NCI-H1694 (cell line): Measurements from ENCODE around the gene TBC1D3H.
"Not testable (repeated sequence)": the region's sequence is repeated elsewhere in the genome, so short reads cannot be mapped to it uniquely, and the experiment has no call there.

Experiments used
- DNase-seq: peaks from one replicate; lab custom pipeline; 2025; lab: John Stamatoyannopoulos, UW

TBC1D3H gene

DNA sequence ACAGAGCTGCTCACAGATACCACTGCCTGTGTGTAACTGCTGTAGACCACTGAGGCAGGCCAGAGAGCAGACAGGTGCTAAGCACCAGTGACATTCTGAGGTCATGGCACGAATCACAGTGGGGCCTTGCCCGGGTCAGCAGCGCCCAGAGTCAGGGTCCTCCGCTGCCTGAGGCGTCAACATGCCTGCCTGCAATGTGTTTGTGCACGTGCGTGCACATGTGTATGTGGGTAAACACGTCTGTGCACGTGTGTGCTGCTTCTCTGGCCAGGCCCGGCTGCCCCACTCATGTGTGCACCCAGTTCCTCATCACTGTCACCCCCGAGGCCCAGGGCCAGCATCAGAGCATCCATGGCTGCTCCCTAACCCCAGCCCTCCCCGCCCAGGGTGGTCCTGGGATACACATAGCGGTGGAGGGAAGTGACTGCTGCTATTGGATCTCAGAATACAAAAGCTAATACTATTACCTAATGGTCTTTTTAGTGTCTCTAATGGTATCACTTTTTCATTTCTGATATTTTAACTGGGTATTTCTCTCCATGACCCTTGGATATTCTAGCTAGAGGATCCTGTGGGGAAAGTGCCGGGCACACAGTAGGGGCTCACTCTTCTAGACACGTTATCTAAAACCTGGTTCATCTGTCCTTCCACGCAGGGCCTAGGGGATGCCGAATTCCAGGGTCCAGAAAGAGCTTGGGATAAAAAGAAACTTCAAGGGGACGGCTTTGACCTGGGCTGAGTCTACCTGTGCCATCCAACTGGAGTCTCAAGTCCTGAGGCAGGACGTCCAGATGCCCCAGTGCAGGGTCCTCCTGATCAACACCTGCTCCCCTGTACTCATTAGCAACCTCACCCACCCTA lies at the start of gene TBC1D3H:
TBC1D3H (minus strand) TSS at position 51 of the 861 bp plus-strand sequence. CDS start 1,540 bp downstream, outside the sequence.
- DNase-seq = not testable (repeated sequence)

DNA sequence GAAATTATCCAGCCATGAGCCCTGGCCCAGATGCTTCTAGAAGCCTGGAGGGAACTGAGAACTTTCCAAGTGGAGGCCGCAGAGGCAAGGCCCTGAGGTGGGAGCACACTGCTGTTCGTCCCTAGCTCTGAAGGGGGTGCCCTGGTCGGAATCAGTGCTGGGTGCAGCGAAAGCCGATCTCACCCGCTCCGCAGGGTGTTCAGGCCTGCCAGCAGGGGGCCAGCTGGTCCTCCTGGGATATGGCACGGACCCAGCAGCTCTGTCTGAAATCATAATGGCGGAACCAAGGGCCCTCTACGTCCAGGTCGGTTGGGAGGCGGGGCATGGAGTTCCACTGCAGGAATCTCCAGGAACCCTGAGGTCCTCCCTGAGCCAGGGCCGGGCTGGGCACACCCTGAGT lies 40.7 kb upstream of the TBC1D3H start:
- not testable (repeated sequence) for DNase-seq

DNA sequence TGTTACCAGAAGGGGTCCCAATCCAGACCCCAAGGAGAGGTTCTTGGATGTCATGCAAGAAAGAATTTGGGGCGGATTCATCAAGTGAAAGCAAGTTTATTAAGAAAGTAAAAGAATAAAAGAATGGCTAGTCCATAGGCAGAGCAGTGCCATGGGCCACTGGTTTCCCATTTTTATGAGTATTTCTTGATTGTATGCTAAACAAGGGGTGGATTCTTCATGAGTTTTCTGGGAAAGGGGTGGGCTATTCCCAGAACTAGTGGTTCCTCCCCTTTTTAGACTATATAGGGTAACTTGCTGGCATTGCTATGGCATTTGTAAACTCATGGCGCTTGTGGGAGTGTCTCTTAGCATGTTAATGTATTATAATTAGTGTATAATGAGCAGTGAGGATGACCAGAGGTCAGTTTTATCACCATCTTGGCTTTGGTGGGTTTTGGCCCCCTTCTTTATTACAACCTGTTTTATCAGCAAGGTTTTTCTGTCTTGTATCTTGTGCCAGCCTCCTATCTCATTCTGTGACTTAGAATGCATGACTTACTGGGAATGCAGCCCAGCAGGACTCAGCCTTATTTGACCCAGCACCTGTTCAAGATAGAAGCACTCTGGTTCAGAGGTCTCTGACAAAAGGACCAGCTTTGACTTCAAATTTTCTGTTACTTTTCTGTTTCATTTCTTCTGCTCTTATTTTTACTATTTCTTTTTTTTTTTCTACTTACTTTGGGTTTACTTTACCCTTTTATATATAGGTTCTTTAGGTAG lies 27.1 kb upstream of the TBC1D3H start:
- not testable (repeated sequence) for DNase-seq

DNA sequence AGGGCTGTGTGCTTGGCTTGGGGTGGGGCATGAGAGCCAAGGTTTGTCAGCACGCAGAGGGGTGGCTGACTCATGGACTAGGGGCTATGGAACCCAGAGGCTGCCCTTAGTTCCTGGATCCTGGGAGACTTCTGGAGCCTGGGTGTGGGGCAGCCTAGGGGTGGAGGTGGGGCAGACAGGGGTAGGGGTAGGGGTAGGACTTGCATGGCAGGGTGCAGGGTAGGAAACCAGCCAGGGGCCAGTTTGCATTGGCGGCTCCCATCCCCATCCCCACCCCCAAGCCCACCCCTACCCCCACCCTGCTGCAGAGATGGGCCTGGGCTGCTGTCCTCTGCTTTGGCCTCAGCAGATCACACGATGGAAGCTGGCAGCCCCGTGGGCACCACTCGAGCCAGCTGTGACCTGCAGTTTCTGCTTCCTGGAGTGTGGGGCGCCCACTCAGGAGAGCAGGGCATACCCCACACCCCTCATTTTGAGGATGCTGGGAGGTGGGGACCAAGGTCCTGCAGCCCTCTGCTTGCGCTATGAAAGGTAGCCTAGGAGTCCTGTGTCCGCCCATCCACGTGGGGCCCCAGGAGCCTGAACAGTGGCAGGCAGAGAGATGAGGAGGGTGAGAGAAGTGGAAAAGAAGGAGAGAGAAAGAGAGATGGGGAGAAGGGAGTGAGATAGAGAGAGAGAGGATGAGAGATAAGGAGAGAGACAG lies 2.9 kb upstream of the TBC1D3H start:
- DNase-seq = not testable (repeated sequence)

DNA sequence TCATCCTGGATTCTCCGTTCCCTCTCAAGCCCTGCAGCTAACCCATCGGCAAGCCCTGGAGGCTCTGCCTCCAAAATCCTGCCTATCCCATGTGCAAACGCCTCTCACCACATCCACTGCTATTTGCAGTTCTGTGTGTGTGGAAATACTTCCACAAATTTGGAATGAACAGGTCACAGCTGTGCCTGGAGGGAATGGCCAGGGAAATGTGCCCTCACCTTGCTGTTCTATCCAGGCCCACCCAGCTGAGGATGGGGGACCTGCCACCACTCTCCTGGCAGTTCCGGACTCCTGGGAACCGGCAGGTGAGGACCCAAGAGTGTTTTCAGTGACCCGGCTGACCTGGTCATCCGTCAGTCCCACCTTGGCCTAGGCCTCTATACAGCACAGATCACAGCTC lies 12.3 kb downstream of the TBC1D3H start:
- DNase-seq = not testable (repeated sequence)

DNA sequence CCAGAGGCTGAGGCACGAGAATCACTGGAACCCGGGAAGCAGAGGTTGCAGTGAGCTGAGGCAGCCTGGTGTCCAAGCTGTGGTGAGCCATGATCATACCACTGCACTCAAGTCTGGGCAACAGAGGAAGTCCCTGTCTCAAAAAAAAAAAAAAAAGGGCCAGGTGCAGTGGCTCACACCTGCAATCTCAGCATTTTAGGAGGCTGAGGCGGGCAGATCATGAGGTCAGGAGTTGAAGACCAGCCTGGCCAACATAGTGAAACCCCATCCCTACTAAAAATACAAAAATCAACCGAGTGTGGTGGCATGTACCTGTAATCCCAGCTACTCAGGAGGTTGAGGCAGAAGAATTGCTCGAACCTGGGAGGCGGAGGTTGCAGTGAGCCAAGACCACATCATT lies 25.7 kb downstream of the TBC1D3H start:
- not testable (repeated sequence) for DNase-seq
